Measurements from ENCODE around the gene SMIM35.

DNA sequence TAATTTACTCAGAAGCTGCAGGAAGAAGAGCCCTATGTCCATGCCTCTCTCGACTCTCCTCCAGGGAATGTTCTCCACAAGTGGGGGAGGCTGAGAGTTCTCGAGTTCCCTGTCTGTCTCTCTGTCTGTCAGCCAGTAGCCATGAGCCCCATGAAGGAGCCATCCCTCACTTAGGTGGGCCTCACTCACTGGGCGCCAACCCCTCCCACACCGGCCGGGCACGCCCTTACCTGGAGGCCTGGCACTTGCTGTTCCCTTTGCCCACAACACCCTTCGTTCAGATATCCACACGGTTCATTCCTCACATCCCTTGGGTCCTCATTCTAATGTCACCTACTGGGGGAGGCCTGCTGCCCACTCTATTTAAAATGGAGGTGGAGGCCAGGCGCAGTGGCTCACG lies 114.7 kb downstream of the SMIM35 start:
- TF ChIP-seq TAF1 (CRISPR knock-in tag; IDR thresholded peaks at IDR 0.05): no peak
- TF ChIP-seq CTCF (CRISPR knock-in tag; IDR thresholded peaks at IDR 0.05): no peak
- TF ChIP-seq ZBTB21 (CRISPR knock-in tag; IDR thresholded peaks at IDR 0.05): no peak
- TF ChIP-seq, protein P1, sequence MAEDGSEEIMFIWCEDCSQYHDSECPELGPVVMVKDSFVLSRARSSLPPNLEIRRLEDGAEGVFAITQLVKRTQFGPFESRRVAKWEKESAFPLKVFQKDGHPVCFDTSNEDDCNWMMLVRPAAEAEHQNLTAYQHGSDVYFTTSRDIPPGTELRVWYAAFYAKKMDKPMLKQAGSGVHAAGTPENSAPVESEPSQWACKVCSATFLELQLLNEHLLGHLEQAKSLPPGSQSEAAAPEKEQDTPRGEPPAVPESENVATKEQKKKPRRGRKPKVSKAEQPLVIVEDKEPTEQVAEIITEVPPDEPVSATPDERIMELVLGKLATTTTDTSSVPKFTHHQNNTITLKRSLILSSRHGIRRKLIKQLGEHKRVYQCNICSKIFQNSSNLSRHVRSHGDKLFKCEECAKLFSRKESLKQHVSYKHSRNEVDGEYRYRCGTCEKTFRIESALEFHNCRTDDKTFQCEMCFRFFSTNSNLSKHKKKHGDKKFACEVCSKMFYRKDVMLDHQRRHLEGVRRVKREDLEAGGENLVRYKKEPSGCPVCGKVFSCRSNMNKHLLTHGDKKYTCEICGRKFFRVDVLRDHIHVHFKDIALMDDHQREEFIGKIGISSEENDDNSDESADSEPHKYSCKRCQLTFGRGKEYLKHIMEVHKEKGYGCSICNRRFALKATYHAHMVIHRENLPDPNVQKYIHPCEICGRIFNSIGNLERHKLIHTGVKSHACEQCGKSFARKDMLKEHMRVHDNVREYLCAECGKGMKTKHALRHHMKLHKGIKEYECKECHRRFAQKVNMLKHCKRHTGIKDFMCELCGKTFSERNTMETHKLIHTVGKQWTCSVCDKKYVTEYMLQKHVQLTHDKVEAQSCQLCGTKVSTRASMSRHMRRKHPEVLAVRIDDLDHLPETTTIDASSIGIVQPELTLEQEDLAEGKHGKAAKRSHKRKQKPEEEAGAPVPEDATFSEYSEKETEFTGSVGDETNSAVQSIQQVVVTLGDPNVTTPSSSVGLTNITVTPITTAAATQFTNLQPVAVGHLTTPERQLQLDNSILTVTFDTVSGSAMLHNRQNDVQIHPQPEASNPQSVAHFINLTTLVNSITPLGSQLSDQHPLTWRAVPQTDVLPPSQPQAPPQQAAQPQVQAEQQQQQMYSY (CRISPR knock-in tag; IDR thresholded peaks at IDR 0.05): no peak
- TF ChIP-seq SRSF4 (IDR thresholded peaks at IDR 0.05; ENCODE audit: low read depth, low read length, poor library complexity, severe bottlenecking): no peak
- TF ChIP-seq, protein P2, sequence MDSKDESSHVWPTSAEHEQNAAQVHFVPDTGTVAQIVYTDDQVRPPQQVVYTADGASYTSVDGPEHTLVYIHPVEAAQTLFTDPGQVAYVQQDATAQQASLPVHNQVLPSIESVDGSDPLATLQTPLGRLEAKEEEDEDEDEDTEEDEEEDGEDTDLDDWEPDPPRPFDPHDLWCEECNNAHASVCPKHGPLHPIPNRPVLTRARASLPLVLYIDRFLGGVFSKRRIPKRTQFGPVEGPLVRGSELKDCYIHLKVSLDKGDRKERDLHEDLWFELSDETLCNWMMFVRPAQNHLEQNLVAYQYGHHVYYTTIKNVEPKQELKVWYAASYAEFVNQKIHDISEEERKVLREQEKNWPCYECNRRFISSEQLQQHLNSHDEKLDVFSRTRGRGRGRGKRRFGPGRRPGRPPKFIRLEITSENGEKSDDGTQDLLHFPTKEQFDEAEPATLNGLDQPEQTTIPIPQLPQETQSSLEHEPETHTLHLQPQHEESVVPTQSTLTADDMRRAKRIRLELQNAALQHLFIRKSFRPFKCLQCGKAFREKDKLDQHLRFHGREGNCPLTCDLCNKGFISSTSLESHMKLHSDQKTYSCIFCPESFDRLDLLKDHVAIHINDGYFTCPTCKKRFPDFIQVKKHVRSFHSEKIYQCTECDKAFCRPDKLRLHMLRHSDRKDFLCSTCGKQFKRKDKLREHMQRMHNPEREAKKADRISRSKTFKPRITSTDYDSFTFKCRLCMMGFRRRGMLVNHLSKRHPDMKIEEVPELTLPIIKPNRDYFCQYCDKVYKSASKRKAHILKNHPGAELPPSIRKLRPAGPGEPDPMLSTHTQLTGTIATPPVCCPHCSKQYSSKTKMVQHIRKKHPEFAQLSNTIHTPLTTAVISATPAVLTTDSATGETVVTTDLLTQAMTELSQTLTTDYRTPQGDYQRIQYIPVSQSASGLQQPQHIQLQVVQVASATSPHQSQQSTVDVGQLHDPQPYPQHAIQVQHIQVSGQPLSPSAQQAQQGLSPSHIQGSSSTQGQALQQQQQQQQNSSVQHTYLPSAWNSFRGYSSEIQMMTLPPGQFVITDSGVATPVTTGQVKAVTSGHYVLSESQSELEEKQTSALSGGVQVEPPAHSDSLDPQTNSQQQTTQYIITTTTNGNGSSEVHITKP (CRISPR knock-in tag; IDR thresholded peaks at IDR 0.05; ENCODE audit: low read depth): no peak
- TF ChIP-seq MZF1 (CRISPR knock-in tag; IDR thresholded peaks at IDR 0.05; ENCODE audit: borderline replicate concordance): no peak
- TF ChIP-seq, protein P3, sequence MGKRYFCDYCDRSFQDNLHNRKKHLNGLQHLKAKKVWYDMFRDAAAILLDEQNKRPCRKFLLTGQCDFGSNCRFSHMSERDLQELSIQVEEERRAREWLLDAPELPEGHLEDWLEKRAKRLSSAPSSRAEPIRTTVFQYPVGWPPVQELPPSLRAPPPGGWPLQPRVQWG (CRISPR knock-in tag; IDR thresholded peaks at IDR 0.05; ENCODE audit: borderline replicate concordance, low read depth): no peak
- TF ChIP-seq ISL2 (CRISPR knock-in tag; IDR thresholded peaks at IDR 0.05): no peak
